GM18507 (cell line): Measurements from ENCODE around the gene KLHL36.

Source experiments
- DNase-seq: peaks from one replicate; pipeline ENCODE4 v3.0.0; 2011; ENCODE audit warnings: low read depth; ENCODE audit not compliant: insufficient read length; ENCODE audit errors: extremely low spot score
- FAIRE-seq: peaks from 2 replicates; lab custom pipeline; 2011; peaks lifted over from hg19 to GRCh38; lab: Jason Lieb, UNC

The KLHL36 gene

DNA sequence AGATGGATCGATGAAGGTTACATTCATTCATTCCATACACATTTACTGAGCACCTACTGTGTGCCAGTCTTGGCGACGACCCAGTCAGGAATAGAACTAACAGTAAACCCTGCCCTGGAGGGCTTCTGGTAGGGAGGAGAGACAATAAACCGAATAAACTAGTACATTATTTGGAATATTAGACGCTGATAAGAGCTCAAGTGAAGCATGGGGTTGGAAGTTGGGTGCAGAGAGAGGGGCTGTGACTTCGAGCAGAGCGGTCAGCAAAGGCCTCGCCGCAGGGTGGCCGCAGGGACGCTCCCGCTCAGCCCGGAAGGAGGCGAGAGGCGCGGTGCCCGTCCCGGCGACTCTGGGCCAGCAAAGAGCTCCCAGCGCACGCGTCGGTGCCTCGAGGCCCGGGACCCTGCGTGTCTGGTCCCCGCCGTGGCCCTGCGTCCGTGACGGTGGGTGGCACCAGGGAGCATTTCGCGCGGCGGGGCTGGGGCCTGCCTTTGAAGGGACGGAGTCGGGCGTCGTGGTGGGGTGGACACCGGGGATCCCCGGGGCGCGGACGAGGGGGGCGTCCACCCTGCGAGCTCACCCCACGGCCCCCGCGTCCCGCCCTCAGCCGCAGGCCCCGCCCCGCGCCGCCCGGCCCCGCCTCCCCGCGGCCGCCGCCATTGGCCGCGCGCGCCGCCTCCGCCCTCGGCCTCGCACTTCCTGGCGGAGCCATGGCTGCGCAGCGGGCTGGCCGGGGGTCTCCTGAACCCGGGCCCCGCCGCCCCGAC, at the start of gene KLHL36:
TSS of gene KLHL36 (plus strand) at position 684 of the 767 bp plus-strand sequence. CDS start 2,357 bp downstream, outside the sequence.
- FAIRE-seq (no peak), DNase-seq (peak; percentile 93)

DNA sequence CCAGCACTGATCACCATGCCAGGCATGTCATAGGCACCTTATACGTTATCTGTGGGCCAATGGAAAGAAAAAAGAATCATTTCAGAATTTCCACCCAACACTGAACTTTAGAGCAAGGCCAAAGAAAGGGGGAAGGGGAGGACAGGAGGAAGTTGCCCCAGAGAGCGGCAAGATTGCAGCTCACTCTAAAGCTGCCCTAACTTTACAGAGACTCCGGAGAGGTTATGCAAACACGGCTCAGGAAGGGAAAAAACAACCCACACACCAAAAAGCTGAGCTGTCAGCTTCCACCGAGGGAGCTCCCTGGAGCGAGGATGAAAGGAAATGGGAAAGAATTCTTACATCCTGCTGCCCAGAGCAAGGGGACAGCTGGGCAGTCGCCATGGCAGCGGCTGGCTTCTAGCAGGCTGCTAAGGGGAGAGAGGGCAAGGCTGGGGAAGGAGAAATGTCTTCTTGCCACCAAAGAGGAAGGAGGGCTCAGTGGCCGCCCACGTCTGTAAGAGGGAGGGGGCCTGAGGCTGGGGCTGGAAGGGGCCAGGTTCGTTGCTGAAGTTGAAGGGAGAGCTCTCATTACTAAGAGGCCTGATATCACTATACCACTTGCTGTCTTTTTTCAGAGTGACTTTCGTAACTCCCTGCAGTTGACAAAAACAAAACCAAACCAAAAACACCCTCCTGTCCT, 48.6 kb upstream of the KLHL36 start:
- peak; percentile 85 for FAIRE-seq
- DNase-seq: no peak

DNA sequence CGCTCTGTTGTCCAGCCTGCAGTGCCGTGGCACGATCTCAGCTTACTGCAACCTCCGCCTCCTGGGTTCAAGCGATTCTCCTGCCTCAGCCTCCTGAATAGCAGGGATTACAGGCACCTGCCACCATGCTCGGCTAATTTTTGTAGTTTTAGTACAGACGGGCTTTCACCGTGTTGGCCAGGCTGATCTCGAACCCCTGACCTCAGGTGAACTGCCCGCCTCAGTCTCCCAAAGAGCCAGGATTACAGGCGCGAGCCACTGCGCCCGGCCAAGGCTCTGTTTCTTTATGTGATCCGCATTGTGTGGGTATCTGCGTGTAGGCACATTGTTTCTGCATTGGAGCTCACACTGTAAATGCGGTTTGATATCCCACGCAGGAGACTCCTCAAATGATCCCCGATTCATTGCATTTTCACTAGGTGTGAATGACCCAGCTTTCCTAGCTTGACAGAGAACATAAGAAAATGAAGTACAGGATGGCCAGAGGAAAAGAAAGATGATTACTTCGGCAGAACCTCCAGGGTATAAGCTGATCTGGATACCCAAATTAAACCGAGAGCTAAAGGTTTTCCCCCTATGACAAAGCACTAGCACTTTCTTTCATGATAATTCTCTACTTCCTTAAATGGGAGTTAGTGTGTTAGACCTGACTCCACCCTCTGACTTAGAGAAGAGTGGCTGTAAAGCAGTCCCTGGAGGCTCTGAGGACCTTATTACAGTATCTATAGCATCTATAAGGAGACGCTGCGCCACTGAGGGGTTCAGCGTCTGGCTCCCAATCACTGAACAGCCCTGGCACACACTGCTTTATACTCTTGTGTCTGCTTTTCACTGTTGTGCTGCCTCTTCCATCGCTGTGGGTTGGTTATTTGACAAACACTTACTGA, 47.7 kb upstream of the KLHL36 start:
- no peak for DNase-seq
- FAIRE-seq: peak; percentile 95

DNA sequence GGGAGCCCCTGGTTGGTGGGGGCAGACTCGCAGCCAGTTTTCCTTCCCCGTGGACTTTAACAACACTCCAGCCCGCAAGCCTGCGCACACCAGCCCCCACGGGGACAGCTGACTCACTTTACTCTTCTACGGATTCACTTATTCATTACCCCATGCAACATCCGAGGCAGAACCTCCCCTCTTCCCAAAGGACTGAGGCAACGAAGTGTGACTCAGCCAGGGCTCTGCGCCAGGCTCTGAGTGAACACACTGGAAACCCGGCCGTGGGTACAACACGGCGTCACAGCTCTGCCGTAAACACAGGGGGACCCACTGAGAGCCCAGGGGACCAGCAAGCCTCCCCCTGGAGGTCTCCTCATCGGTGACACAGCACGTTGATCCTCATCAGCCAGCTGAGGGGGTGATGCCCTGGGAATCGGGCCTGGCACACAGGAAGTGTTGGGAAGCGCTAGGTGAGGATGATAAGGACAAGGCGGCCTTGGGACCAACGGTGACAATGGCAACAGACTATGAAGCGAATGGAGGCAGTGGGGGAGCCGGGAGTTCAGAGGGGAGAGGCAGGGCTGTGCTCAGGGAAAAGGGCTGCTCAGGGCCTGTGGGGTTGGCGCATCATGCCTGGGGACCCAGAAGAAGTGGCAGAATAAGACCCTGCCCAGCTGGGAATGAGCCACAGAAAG, 45.0 kb upstream of the KLHL36 start:
- FAIRE-seq: peak; percentile 46
- no peak for DNase-seq

DNA sequence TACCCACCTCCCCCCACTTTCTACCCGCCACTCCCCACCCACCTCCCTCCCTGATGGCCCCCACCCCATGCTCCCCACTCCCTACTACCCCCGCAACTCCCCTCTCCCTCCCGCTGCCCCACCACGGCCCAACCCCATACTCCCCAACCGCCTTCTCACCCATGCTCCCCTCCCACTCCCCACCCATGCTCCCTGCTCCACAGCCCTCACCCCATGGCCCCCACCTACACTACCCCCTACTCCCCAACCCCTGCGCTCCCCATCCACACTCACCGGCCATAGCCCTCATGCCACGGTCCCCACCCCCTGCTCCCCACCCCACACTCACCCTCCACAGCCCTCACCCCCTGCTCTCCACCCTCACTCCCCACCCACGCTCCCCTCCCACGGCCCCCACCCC, 44.4 kb upstream of the KLHL36 start:
- FAIRE-seq: no peak
- no peak for DNase-seq

DNA sequence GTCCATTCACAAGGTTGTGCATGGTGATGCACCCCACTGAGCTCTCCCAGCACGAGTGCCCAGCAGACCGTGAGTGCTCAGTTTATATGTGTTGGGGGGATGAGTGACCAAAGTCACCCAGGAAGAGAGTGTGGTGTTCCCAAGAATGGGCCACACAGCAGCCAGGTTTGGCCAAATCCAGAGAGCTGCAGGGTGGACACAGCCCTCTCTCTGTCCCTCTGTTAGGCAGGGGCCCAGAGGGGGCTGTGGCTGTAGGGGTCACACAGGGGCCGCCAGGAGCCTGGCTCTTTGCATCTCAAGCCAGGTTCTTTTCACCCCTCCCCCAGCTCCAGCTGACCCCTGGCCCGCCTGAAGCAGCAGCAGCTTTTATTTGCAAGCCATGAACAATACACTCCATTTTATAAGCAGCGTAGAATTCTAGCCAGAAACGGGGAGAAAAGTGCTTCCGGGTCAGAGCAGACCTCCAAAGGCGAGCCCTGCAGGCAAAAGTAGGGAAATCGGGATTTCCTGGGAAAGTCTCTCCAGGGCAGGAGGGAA, 43.8 kb upstream of the KLHL36 start:
- no peak for FAIRE-seq
- DNase-seq: no peak

DNA sequence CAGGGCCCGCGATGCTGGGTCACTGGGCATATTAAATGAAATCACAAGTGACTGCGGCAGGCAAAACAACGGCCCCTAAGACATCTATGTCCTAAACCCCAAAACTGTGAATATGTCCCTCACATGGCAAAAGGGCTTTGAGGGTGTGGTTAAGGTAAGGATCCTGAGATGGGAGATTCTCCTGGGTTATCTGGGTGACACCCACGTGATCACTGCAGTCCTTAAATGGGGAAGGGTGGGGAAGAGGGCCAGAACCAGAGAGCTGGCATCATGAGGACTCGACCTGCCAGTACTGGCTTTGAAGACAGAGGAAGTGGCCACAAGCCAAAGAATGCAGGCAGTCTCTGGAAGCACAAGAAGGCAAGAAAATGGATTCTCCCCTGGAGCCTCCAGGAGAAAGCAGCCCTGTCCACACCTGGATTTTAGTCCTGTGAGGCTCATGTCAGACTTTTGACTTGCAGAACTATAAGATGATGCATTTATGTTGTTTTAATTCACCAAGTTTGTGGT, 42.9 kb upstream of the KLHL36 start:
- no peak for FAIRE-seq
- DNase-seq: no peak

DNA sequence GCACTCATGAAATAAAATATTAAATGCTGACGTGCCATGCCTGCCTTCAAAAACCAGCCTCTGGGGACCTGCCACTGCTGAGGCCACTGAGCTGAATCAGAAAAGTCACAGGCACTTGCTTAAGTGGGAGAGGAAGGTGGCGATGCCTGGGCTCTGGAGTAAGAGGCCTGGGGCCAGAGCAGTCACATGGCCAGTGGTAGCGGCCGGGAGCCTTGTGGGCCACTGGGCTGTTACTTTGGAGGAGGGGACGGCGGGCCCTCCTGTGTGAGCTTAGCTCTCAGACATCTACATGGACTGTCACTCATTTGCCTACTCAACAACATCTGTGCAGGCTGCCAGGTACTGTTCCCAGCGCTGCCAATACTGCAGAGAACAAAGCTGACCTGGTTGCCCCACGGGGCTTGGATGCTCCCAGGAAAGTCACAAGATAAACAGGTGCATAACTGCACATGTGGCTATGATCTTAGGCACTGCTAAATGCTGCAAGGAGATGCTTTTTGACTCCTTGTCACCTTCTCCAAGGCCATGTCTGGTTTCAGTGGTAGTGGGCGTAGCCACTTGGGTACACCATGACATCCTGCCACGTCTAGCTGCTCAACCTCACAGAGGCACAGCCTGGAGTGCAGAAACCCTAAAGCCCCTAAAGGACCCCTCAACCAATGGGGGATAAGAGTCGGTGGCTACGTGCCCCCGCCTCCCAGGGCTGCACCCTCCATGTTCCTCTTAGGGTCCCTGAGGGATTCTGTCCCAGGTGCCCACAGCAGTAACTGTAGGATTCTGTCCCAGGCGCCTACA, 42.0 kb upstream of the KLHL36 start:
- FAIRE-seq: peak; percentile 46
- no peak for DNase-seq

DNA sequence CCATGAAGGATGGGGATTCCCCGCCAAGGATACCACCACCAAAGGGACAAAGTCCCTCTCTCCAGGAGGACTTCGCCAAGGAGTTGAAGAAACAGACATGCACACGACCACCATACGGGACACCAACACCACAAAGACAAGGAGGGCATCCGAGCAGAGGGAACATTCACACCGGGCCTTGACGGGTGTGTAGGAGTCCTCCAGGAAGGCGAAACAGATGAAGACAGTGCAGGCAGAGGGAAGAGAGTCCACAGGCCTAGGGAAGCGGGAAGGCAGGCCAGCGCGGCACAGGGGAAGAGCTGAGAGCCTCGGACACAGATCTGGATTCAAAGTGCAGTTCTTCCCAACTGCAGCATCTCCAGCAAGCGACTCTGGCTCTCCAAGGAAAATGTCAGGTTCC, 41.2 kb upstream of the KLHL36 start:
- FAIRE-seq: no peak
- no peak for DNase-seq

DNA sequence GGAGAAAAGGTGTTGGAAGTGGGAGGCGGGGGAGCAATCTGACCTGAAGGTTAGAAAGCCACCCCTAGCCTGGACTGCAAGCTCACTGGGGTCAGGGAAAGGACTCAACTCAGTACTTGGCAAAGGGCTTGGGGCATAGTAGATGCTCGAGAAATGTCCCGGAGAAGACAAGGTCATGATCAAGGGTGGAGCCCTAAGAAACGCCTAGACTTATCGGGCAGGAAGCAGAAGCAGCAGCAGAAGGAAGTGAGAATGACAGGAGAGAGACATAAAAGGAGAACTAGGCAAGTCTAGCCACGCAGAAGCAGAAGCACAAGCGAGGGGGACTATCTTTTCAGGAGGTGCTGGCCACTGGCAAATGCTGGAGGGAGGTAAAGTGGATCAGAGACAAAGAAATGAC, 40.6 kb upstream of the KLHL36 start:
- FAIRE-seq (peak; percentile 96), DNase-seq (no peak)

DNA sequence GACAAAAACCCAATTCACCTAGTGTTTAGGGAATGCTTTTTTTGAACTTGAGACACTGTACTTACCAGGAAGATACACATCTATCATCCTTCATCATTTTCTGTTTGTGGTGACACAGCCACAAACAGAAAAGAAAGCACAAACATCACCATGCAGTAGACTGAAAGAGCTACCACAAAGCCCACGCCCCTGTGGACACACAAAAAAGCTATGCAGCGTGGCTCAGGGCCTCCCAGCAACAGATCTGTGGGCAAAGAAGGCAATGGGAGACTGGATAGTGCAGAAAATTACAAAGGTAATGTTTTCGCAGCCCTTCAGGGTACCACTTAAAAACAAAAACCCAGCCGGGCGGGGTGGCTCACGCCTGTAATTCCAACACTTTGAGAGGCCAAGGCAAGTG, 40.0 kb upstream of the KLHL36 start:
- no peak for DNase-seq
- no peak for FAIRE-seq

DNA sequence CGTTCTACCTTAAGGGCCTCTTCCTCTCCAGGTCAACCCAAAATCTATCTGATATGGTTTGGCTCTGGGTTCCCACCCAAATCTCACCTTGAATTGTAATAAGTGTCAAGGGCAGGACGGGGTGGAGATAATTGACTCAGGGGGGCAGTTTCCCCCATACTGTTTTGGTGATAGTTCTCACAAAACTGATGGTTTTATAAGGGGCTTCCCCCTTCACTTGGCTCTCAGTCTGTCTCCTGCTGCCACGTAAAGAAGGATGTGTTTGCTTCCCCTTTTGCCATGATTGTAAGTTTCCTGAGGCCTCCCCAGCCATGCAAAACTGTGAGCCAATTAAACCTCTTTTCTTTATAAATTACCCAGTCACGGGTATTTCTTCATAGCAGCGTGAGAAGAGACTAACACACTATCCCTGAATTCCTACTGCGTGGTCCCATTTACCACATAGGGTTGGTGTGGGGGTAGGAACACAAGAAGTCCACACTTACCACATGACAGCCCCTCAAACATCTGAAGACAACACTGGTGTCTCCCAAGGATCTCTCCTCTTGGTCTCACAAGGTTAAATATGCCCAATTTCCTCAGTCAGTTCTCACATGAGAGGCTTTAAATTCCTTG, 38.6 kb upstream of the KLHL36 start:
- FAIRE-seq (peak; percentile 55), DNase-seq (no peak)

DNA sequence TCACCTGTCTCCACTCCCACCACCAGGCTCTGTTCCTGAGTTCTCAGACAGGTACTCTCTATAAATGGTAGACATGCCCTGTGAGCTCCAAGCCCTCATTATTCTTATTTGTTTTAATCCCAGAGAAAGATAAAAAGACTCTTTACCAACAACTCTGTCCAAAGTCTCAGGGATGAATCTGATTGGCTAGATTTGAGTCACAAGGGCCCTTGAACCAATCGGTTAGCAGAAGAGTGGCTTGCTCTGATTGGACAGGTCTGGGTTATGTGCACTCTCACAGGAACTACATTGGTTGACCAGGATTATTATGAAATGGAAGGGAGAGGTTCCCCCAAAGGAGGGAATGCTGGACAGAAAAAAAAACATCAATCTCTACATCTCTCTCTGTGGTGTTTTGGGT, 37.9 kb upstream of the KLHL36 start:
- DNase-seq (no peak), FAIRE-seq (no peak)

DNA sequence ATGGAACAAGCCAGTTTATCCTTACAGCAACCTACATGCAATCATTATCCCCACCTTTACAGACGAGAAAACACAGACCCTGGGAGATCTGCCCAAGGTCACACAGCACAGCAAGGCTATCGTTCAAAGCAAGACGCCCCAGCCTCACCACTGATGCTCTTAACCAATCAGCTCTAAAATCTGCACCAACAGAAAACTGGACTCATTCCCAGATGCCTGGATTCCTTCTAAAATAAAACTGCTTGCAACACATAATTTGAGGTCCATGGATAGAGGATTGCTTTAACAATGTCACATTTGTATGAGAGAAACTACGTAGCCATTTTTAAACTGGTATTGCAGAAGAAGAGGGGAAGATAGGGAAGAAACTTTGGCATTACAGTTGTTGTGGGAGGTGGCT, 37.3 kb upstream of the KLHL36 start:
- DNase-seq: no peak
- FAIRE-seq: no peak

DNA sequence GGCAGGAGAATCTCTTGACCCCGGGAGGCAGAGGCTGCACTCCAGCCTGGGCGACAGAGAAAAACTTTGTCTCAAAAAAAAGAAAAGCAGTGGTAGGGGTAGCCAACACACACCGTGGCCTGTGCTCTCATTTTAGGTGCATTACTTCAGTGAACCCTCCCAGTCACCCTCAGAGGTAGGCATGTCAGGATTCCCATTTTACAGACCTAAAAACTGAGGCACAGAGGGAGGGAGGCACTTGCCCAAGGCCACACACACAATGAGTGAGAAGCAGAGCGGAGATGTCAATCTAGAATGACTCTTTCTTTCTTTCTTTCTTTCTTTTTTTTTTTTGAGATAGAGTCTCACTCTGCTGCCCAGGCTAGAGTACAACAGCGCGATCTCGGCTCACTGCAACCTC, 35.6 kb upstream of the KLHL36 start:
- FAIRE-seq (no peak), DNase-seq (no peak)

DNA sequence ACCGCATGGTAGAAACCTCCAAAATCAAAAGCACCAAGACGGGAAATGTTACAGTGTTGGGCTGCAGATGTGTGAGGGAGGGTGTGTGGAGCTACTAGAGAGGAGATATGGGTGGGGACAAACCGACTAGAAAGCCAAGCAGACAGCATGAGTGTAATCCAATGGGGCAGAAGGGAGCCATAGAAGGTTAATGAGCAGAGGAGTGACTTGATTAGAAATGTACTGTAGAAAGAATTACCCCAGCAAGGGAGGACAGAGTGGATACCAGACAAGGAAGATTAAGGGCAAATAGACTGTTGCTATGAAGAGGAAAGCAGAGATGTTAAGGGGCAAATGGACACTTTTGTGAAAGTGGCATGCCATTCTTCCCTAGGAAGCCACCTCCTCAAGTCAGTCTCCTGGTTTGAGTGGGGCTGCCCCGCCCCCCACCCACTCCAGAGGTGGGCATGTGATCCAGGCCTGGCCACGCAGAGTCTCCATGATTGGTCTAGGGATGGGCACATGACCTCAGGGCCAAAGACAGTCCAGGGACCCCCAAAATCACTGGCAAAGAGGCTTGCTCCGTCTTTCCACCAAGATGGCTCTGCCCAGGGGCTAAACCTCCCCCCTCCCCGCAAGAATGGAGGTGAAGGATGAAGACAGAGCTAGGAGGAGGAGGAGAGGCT, 34.8 kb upstream of the KLHL36 start:
- no peak for DNase-seq
- FAIRE-seq: no peak

DNA sequence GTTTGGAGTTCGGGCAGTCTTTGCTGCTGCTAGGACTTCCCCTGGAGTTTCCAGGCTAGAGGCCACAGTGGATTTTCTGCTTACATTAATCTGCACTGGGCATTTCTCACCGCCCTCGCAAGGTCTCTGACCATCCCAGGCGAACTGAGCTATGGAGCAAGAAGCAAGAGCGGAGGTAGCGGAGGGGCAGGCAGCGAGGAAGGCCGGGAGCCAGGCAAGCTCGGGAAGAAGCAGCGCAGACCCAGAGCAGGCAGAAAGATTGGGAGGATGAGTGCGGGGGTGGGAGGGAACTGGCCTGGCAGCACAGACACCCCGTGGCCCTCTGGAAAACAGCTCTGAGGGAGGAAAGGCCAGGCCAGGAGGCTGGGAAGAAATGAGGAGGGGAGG, 34.2 kb upstream of the KLHL36 start:
- FAIRE-seq: no peak
- DNase-seq: no peak

DNA sequence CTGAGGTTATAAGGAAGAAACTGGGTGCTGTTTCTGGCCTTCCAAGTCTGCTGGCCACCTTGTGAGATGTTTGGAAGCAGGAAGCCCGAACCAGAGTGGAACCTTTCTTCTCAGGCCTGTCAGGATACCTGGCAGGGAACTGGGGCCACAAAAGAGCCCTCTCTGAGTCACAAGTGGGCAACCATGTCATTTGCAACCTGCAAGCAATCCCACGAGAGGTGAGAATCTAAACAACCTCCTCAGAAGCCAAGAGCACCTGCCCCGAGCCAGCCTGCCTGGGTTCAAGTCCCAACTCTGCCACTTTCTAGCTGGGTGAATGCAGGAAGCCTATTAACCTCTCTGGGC, 33.7 kb upstream of the KLHL36 start:
- FAIRE-seq: no peak
- no peak for DNase-seq
